BJ (cell line): ENCODE measurements around the gene GPR151. TPM values are rescaled to one million over a fixed set of nuclear protein-coding genes. Genes with fewer than 3 reads are reported as not detected.
"Not testable (repeated sequence)": the region's sequence is repeated elsewhere in the genome, so short reads cannot be mapped to it uniquely, and the experiment has no call there.

Experiments used
- CTCF ChIA-PET: fragments of 350-600 bp; formaldehyde crosslinking; extraction: SDS; loops from one replicate; lab custom pipeline; 2021; ENCODE audit warnings: antibody characterized with exemption, inconsistent platforms; lab: Yijun Ruan, JAX
- POLR2A ChIA-PET: fragments of 300-600 bp; sonication (Branson Sonifier 250); formaldehyde crosslinking; extraction: SDS; loops from one replicate; lab custom pipeline; 2021; ENCODE audit warnings: antibody characterized with exemption; lab: Charles Lee
- DNase-seq: peaks from one replicate; pipeline ENCODE4 v3.0.0-alpha.2; 2011; ENCODE audit warnings: low read depth
- H3K27me3 ChIP-seq: 2 replicates; pipeline ENCODE4 v1.6.0; 2011; ENCODE audit warnings: low read length; ENCODE audit not compliant: control insufficient read depth, insufficient read depth
- H3K36me3 ChIP-seq: 2 replicates; pipeline ENCODE4 v1.5.1; 2011; ENCODE audit warnings: low read length; ENCODE audit not compliant: control insufficient read depth, insufficient read depth
- H3K4me3 ChIP-seq: 2 replicates; pipeline ENCODE4 v1.5.1; 2011; ENCODE audit warnings: low read depth, mild to moderate bottlenecking, control low read depth, low read length
- polyA minus RNA-seq: library from RNA; depleted of rRNA, polyadenylated mRNA; stranded (reverse); fragments of >200 nt; gene quantifications from 2 replicates; pipeline ENCODE4 v1.2.3, GENCODE V29; 2011; rRNA and poly(A)+ RNA removed
- polyA plus RNA-seq: library from polyadenylated mRNA; depleted of rRNA; stranded (reverse); fragments of >200 nt; gene quantifications from 2 replicates; pipeline ENCODE4 v1.2.3, GENCODE V29; 2011; rRNA removed
- TF ChIP-seq, protein P1 (sequence below): IDR thresholded peaks from 2 replicates; pipeline ENCODE4 v1.5.1; 2011; ENCODE audit warnings: low read depth, mild to moderate bottlenecking, control low read depth, inconsistent platforms, low read length, moderate library complexity; ENCODE audit not compliant: insufficient read depth

The GPR151 gene
- polyA plus RNA-seq (not detected in 2 replicates), polyA minus RNA-seq (not detected in 2 replicates)

DNA sequence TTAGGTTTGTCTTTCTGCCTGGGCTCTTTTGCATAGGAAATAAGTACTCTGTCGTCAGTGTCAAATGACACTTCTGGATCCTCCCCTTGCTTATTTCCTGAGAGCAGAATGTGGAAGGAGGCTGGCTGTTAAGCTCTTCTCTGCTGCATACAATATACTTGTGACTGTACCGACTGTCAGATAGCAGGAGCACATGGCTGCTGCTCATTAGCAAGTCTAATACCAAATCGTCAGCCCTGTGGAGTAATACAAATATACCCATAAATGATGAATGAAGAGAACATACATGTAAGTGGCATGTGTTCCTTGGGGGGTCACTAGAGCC lies at the start of gene GPR151:
TSS of gene GPR151 (minus strand) at position 40 of the 325 bp plus-strand sequence. CDS start 77 bp downstream, outside the sequence.
- H3K36me3 ChIP-seq, result no peaks in the 10 kb centered on the region
- no peak for DNase-seq
- ChIA-PET CTCF (interaction anchor here (0.6 to 1.6 kb wide), 3 partner anchors 9 to 28 kb away, joined by 3 to 6 read pairs (median 3); no protein-coding TSS in a partner anchor), POLR2A (no interaction called here)
- TF ChIP-seq, protein P1, sequence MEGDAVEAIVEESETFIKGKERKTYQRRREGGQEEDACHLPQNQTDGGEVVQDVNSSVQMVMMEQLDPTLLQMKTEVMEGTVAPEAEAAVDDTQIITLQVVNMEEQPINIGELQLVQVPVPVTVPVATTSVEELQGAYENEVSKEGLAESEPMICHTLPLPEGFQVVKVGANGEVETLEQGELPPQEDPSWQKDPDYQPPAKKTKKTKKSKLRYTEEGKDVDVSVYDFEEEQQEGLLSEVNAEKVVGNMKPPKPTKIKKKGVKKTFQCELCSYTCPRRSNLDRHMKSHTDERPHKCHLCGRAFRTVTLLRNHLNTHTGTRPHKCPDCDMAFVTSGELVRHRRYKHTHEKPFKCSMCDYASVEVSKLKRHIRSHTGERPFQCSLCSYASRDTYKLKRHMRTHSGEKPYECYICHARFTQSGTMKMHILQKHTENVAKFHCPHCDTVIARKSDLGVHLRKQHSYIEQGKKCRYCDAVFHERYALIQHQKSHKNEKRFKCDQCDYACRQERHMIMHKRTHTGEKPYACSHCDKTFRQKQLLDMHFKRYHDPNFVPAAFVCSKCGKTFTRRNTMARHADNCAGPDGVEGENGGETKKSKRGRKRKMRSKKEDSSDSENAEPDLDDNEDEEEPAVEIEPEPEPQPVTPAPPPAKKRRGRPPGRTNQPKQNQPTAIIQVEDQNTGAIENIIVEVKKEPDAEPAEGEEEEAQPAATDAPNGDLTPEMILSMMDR, result no peak
- no peaks in the 10 kb centered on the region for H3K27me3 ChIP-seq
- no peak within 1 kb of the TSS for H3K4me3 ChIP-seq

DNA sequence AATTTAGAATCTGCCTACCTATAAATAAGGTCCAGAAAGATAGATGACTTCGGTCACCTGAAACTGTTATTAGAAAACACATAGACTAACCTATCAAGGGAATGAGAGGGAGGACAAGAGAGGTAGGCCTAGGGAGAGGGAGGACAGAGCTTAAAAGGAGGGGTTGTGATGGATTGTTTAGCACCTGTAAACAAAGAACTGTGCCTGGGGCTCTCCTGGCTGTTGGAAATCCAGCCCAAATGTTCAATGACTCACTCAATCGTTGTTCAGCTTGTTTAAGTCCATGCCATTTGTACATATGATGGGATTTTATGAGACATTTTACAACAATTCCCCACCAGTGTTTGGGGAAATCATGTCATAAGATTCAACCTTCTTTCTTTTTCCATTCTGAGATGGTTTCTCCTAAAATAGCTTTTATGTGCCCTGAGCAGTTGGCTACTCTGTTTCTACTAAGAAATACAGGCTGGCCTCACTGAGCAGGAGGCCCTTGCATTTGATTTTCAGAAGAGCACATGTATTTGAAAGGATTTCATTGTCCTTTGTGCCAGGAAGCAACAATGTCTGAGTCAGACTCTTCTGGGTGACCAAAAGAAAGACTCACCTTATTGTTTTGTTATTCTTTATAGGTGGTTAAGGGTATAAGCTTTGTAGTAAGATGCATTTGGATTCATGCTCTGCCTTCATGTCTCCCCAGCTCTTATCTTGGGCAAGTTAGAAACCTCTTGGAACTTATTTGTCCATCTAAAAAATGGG lies 48.2 kb upstream of the GPR151 start:
- POLR2A ChIA-PET, result no interaction called here
- CTCF ChIA-PET, result interaction anchor here (1.3 to 1.8 kb wide), 2 partner anchors 21 to 402 kb away, joined by 3 to 5 read pairs; no protein-coding TSS in a partner anchor
- peak; percentile 46 for DNase-seq
- TF ChIP-seq, protein P1, result no peak
- H3K36me3 ChIP-seq, result no peaks in the 10 kb centered on the region
- H3K27me3 ChIP-seq, result no peaks in the 10 kb centered on the region
- H3K4me3 ChIP-seq, result no peak overlapping the region

DNA sequence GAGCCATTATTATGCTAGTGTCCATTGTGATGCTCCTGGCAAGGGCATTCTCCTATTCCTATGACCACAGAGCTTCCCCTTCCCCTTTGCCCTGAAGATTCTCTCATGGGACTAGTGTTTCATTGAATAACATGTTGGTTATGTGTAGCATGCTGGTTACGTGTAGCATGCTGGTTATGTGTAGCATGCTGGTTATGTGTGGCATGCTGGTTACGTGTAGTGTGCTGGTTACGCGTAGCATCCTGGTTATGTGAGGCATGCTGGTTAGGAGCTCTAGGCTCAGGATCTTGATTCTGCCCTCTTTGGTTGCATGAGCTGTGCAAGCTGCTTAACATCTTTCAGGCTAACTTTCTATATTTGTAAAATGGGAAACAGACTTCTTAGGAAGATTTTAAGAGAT lies 46.5 kb upstream of the GPR151 start:
- ChIA-PET POLR2A (no interaction called here), CTCF (interaction anchor here (1.8 to 2.1 kb wide), 3 partner anchors 19 to 403 kb away, joined by 4 to 8 read pairs (median 5); no protein-coding TSS in a partner anchor)
- Histone ChIP-seq H3K4me3 (no peak overlapping the region), H3K36me3 (no peaks in the 10 kb centered on the region), H3K27me3 (no peaks in the 10 kb centered on the region)
- DNase-seq, result no peak
- TF ChIP-seq, protein P1, result no peak

DNA sequence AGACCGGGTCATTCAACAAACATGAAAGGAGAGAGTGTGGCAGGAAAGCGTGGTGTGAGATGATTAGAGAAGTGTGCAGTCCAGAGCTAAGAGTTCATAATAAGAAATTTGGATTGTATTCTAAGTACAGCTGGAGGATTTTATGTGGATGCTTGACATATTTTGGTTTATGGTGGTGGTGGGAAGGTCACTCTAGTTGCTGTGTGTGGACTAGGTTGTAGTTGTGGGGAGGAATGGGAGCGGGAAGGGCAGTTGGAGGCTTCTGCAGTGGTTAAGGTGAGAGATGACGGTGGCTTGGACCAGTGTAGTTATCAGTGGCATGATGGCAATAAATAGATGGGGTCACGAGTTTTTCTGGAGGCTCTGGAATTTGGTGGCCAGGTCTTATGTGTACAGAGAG lies 45.7 kb upstream of the GPR151 start:
- no peaks in the 10 kb centered on the region for H3K36me3 ChIP-seq
- TF ChIP-seq, protein P1, result no peak
- H3K27me3 ChIP-seq, result no peaks in the 10 kb centered on the region
- ChIA-PET CTCF (interaction anchor here (1.8 to 2.1 kb wide), 3 partner anchors 19 to 404 kb away, joined by 4 to 8 read pairs (median 5); no protein-coding TSS in a partner anchor), POLR2A (interaction anchor here (0.9 kb wide), 1 partner anchor 98 kb away, joined by 3 read pairs; no protein-coding TSS in a partner anchor)
- no peak overlapping the region for H3K4me3 ChIP-seq
- DNase-seq, result peak; percentile 60

DNA sequence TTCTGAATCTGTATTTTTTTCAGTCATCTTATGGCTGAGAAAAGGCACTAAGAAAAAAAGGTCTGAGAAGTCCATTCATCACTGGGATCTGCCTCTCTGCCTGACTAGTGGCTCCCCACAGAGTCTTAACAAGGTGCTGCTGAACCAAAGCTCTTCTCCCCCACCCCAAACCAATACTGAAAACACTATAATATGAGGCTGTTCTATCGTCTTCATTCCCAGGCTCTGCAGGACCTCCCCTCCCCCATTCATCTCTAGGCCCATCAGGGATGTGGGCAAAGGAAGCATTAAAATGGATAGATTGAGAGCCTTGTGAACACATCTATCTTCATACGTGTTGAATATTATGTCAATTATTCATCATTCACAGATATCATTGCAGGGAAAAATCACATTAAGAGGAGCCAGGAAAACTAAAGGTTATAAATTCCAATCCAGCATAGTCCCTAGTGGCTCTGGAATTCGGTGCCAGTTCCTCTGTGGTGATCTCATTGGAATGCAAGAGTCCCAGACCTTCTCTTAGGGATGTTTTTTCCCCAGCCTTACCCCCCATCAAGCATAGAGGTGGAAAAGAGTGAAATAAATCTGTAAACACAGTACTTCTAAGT lies 44.3 kb upstream of the GPR151 start:
- no peaks in the 10 kb centered on the region for H3K27me3 ChIP-seq
- TF ChIP-seq, protein P1, result no peak
- H3K36me3 ChIP-seq, result no peaks in the 10 kb centered on the region
- ChIA-PET POLR2A (no interaction called here), CTCF (interaction anchor here (2.1 kb wide), 1 partner anchor 17 kb away, joined by 8 read pairs; no protein-coding TSS in a partner anchor)
- DNase-seq, result no peak
- H3K4me3 ChIP-seq, result no peak overlapping the region

DNA sequence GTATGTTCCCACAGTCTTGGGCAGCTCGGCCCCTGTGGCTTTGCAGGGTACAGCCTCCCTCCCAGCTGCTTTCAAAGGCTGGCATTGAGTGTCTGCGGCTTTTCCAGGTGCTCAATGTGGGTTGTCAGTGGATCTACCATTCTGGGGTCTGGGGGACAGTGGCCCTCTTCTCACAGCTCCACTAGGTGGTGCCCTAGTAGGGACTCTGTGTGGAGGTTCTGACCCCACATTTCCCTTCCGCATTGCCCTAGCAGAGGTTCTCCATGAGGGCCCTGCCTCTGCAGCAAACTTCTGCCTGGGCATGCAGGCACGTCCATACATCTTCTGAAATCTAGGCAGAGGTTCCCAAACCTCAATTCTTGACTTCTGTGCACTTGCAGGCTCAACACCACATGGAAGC lies 40.9 kb upstream of the GPR151 start:
- H3K36me3 ChIP-seq, DNase-seq, H3K27me3 ChIP-seq, H3K4me3 ChIP-seq, POLR2A ChIA-PET: not testable (repeated sequence)
- CTCF ChIA-PET, result interaction anchor here (1.2 kb wide), 1 partner anchor 9 kb away, joined by 3 read pairs; no protein-coding TSS in a partner anchor
